Karpas-422 (cell line): ENCODE measurements around the gene TGM4. TPM values are rescaled to one million over a fixed set of nuclear protein-coding genes. Genes with fewer than 3 reads are reported as not detected.
A peak's percentile ranks its signal among the peaks of the same experiment; 100 is the strongest.

ENCODE experiments used
- DNase-seq: peaks from one replicate; pipeline ENCODE4 v3.0.0-alpha.2; 2015
- H2AFZ ChIP-seq: fragments of 200-600 bp; sonication (generic); 2 replicates; pipeline ENCODE4 v1.6.1; 2014; ENCODE audit warnings: antibody characterized with exemption, low read length, mixed read lengths
- H3K27ac ChIP-seq: fragments of 200-600 bp; sonication (generic); 2 replicates; pipeline ENCODE4 v1.5.1; 2014; ENCODE audit warnings: mild to moderate bottlenecking, low read length, moderate library complexity
- H3K27me3 ChIP-seq: fragments of 200-600 bp; sonication (generic); 2 replicates; pipeline ENCODE4 v1.6.1; 2014; ENCODE audit warnings: low read length, mixed read lengths
- H3K36me3 ChIP-seq: fragments of 200-600 bp; sonication (generic); 2 replicates; pipeline ENCODE4 v1.6.1; 2014; ENCODE audit warnings: low read length, mixed read lengths; ENCODE audit not compliant: insufficient read depth
- H3K4me1 ChIP-seq: fragments of 200-600 bp; sonication (generic); 2 replicates; pipeline ENCODE4 v1.6.1; 2014; ENCODE audit warnings: mild to moderate bottlenecking, low read length, mixed read lengths
- H3K4me2 ChIP-seq: fragments of 200-600 bp; sonication (generic); 2 replicates; pipeline ENCODE4 v1.6.1; 2014; ENCODE audit warnings: low read length, low read depth, mild to moderate bottlenecking; ENCODE audit not compliant: poor library complexity, severe bottlenecking
- H3K4me3 ChIP-seq: fragments of 200-600 bp; sonication (generic); 2 replicates; pipeline ENCODE4 v1.5.1; 2014; ENCODE audit warnings: mild to moderate bottlenecking, antibody characterized with exemption, low read length, mixed read lengths
- H3K79me2 ChIP-seq: fragments of 200-600 bp; sonication (generic); 2 replicates; pipeline ENCODE4 v1.6.1; 2014; ENCODE audit warnings: mild to moderate bottlenecking, low read length, mixed read lengths
- H3K9ac ChIP-seq: fragments of 200-600 bp; sonication (generic); 2 replicates; pipeline ENCODE4 v1.6.0; 2014; ENCODE audit warnings: low read length
- H3K9me2 ChIP-seq: fragments of 200-600 bp; sonication (generic), shearing (Covaris generic); replicated peaks from 2 replicates; pipeline ENCODE4 v1.6.0; 2014; ENCODE audit warnings: mild to moderate bottlenecking, low read length, moderate library complexity; ENCODE audit not compliant: insufficient read depth
- H3K9me3 ChIP-seq: fragments of 300-700, 200-600 bp; sonication (generic); 2 replicates; pipeline ENCODE4 v1.6.1; 2014; ENCODE audit warnings: low read length, mixed read lengths
- H4K20me1 ChIP-seq: fragments of 200-600 bp; sonication (generic); 2 replicates; pipeline ENCODE4 v1.6.1; 2014; ENCODE audit warnings: mild to moderate bottlenecking, antibody characterized with exemption, low read length, low read depth; ENCODE audit not compliant: insufficient read depth
- total RNA-seq: library from RNA; depleted of rRNA; stranded (reverse); fragments of >200 nt; shearing (Covaris generic); gene quantifications from 2 replicates; pipeline ENCODE4 v1.2.3, GENCODE V29; 2014; ENCODE audit warnings: low replicate concordance

The TGM4 gene
- total RNA-seq, 1 experiment from 2014 or later: not detected

GRCh38 chr3:44954304-44954703 is 79.9 kb downstream of the TGM4 start:
- Histone ChIP-seq H3K4me3 (peak overlapping the region; percentile 58), H3K9ac (peak overlapping the region; percentile 45), H3K9me2 (no peaks in the 10 kb centered on the region), H3K27me3 (no peaks in the 10 kb centered on the region), H4K20me1 (no peaks in the 10 kb centered on the region), H3K4me2 (peak overlapping the region; percentile 74), H3K79me2 (peaks cover 96% of the 10 kb centered on the region), H3K27ac (peak overlapping the region; percentile 94), H3K36me3 (peaks cover 9% of the 10 kb centered on the region; the same call in 1 of the 2 replicates), H3K9me3 (no peaks in the 10 kb centered on the region), H2AFZ (no peak overlapping the region), H3K4me1 (peaks cover 95% of the 10 kb centered on the region)
- DNase-seq: no peak

DNA sequence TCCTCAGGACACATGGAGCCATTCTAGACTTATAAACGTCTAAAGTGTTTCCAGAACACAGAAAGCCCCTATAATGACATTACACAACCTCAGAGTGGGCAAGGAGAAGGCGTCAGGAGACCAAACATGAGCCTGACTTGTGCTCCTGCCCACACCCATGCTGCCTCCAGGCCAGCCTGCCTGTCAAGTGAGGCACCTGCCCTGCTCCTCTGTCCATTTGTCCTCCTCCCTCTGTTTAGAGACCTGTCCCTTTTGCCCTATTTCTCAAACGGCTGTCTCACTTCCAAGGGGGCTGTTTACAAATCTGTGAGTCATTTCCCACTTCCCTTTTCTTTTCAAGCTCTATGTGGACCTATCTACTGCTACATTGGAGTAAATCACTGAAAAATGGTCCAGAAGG is 80.6 kb downstream of the TGM4 start:
- Histone ChIP-seq H3K36me3 (peaks cover 9% of the 10 kb centered on the region; the same call in 1 of the 2 replicates), H3K9ac (peak overlapping the region; percentile 45), H3K9me3 (no peaks in the 10 kb centered on the region), H3K4me1 (peaks cover 96% of the 10 kb centered on the region), H3K27ac (peak overlapping the region; percentile 94), H4K20me1 (no peaks in the 10 kb centered on the region), H3K9me2 (no peaks in the 10 kb centered on the region), H3K27me3 (no peaks in the 10 kb centered on the region), H3K79me2 (peaks cover 96% of the 10 kb centered on the region), H2AFZ (no peak overlapping the region), H3K4me3 (peak overlapping the region; percentile 58), H3K4me2 (peak overlapping the region; percentile 74)
- DNase-seq: peak; percentile 69

DNA sequence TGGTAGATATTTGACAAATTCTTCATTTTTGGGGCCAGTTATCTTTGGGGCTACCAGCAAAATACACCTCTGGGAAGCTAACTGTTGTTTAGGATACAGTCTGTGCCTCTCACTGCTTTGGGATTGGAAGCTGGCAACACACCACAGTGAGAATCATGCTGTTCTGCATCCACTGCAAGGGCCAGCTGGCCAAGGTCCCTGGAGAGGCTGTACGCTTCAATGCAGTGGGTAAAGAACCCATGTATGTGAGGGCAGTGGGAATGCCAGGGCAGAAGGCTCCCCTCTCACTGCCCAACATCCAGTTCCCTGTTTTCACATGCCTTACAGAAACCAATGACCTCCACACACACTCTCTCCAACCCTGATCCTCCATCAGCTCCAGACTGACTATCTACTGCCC is 81.5 kb downstream of the TGM4 start:
- Histone ChIP-seq H2AFZ (no peak overlapping the region), H3K27ac (peak overlapping the region; percentile 94), H3K36me3 (peaks cover 9% of the 10 kb centered on the region; the same call in 1 of the 2 replicates), H3K9me2 (no peaks in the 10 kb centered on the region), H4K20me1 (no peaks in the 10 kb centered on the region), H3K4me3 (peak overlapping the region; percentile 57), H3K4me2 (peak overlapping the region; percentile 74), H3K79me2 (peaks cover 96% of the 10 kb centered on the region), H3K9ac (peak overlapping the region; percentile 66), H3K4me1 (peaks cover 93% of the 10 kb centered on the region), H3K27me3 (no peaks in the 10 kb centered on the region), H3K9me3 (no peaks in the 10 kb centered on the region)
- DNase-seq: peak; percentile 52

GRCh38 chr3:44957986-44958385 is 83.6 kb downstream of the TGM4 start:
- H3K9ac ChIP-seq: no peak overlapping the region
- no peaks in the 10 kb centered on the region for H3K27me3 ChIP-seq
- peak overlapping the region; percentile 94 for H3K27ac ChIP-seq
- H3K4me1 ChIP-seq: peaks cover 83% of the 10 kb centered on the region
- no peaks in the 10 kb centered on the region; the same call in 1 of the 2 replicates for H4K20me1 ChIP-seq
- no peak overlapping the region for H2AFZ ChIP-seq
- no peak for DNase-seq
- no peaks in the 10 kb centered on the region for H3K9me2 ChIP-seq
- H3K4me2 ChIP-seq: peak overlapping the region; percentile 74
- no peaks in the 10 kb centered on the region for H3K9me3 ChIP-seq
- H3K79me2 ChIP-seq: peaks cover 94% of the 10 kb centered on the region
- H3K4me3 ChIP-seq: no peak overlapping the region
- H3K36me3 ChIP-seq: peaks cover 9% of the 10 kb centered on the region; the same call in 1 of the 2 replicates

- no peak overlapping the region for H3K9ac ChIP-seq
- no peaks in the 10 kb centered on the region for H3K9me2 ChIP-seq
- H2AFZ ChIP-seq: no peak overlapping the region
- no peak for DNase-seq
- H3K4me3 ChIP-seq: no peak overlapping the region
- H3K36me3 ChIP-seq: peaks cover 6% of the 10 kb centered on the region; the same call in 1 of the 2 replicates
- H3K79me2 ChIP-seq: peaks cover 94% of the 10 kb centered on the region
- H4K20me1 ChIP-seq: no peaks in the 10 kb centered on the region; the same call in 1 of the 2 replicates
- peaks cover 83% of the 10 kb centered on the region for H3K4me1 ChIP-seq
- peak overlapping the region; percentile 94; the same call in 1 of the 2 replicates for H3K27ac ChIP-seq
- H3K27me3 ChIP-seq: no peaks in the 10 kb centered on the region
- H3K9me3 ChIP-seq: no peaks in the 10 kb centered on the region
- no peak overlapping the region for H3K4me2 ChIP-seq
Observed at GRCh38 chr3:44958386-44958785, 84.0 kb downstream of the TGM4 start.

DNA sequence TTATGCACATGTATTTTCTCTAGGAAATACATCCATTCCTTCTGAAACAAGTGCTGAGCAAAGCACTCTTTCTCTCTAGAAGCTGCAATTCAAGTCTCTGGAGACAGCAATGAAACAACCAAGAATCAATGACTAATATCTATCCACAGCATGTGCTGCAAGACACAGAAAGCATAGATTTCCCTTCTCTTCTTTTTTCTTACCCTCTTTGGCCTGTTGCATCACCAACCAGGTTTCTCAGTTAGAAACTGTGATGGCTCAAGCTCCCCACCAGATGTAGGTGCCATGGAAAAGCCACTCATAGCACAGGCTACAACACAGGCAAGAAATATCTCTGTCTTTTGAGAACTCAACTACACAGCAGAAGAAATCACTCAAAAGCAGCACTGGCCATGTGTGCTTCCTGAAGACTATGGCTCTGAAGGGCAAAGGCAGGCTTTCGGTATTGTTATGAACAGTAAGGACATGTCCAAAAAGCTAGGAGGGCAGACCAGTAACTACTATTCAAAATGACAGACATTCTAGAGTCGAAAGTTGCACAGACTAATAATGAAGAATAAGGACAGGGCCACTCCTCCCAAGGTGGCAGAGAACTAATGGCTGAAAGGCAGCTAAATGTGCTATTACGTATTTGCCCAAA is 86.1 kb downstream of the TGM4 start:
- Histone ChIP-seq H3K36me3 (no peaks in the 10 kb centered on the region), H3K9me3 (no peaks in the 10 kb centered on the region), H4K20me1 (no peaks in the 10 kb centered on the region; the same call in 1 of the 2 replicates), H3K4me3 (no peak overlapping the region), H3K27me3 (no peaks in the 10 kb centered on the region), H3K27ac (0 out of 2 replicates have a peak overlapping the region, but pooled peaks have one; percentile 16), H3K4me1 (peaks cover 83% of the 10 kb centered on the region), H2AFZ (no peak overlapping the region), H3K9me2 (no peaks in the 10 kb centered on the region), H3K4me2 (no peak overlapping the region), H3K79me2 (peaks cover 95% of the 10 kb centered on the region), H3K9ac (no peak overlapping the region)
- DNase-seq: no peak

DNA sequence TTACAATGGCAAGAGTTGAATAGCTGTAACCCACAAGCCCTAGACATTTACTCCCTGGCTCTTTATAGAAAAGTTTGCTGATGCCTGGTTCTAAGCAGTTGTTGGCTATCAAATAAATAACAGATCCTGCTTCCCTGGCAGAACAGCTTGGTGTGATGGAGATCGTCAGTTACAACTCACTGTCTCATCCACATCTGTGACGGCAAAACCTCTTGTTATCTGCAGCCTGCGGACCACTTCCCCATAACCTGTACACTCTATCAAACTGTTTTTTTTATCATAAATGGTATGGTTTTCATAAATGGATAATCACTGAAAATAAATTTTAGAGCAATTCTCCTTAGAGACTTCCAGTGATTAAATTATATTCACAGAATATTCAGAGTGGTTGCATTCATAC is 87.5 kb downstream of the TGM4 start:
- no peaks in the 10 kb centered on the region for H3K9me3 ChIP-seq
- H3K27ac ChIP-seq: no peak overlapping the region; the same call in 1 of the 2 replicates
- no peak overlapping the region for H3K4me2 ChIP-seq
- no peak for DNase-seq
- no peaks in the 10 kb centered on the region for H3K27me3 ChIP-seq
- peaks cover 98% of the 10 kb centered on the region for H3K79me2 ChIP-seq
- no peaks in the 10 kb centered on the region for H3K9me2 ChIP-seq
- no peak overlapping the region for H3K4me3 ChIP-seq
- H3K4me1 ChIP-seq: peaks cover 83% of the 10 kb centered on the region
- H3K9ac ChIP-seq: no peak overlapping the region
- H4K20me1 ChIP-seq: no peaks in the 10 kb centered on the region; the same call in 1 of the 2 replicates
- no peaks in the 10 kb centered on the region for H3K36me3 ChIP-seq
- H2AFZ ChIP-seq: no peak overlapping the region

DNA sequence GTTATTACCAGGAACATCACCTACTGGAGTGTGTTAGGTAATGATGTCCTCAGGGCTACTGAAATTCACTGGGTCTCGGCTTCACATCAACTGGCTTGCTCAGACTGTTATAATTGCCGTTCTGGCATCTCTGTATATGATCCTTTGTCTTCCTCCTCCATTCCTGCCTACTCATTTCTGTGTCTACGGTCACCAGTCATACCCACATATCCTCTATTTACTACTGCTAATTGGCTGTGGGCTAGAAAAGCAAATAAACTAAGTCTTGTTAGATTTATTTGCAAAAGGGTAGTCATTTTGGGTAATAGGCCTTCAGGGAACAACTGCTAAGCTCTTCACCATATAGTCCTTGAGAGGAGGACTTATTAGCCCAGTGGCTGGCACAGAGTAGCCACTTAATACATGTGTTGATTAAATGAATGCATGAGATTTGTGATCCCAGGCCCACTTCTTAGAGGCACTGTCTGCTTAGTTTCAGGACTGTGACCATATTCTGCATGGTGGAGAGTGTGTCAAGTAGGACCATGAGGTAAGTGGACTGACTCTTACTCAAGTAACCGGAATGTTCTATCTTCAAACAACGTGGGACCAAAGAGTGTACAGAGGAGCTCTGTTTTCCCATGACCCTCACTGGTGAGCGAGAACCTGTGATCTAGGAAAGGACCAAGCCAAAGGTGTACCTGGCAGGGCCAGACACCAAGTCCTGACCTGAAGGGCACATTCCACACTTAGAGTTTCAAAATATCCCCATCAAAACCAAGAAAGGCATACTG is 88.4 kb downstream of the TGM4 start:
- Histone ChIP-seq H3K36me3 (no peaks in the 10 kb centered on the region), H2AFZ (no peak overlapping the region), H3K9ac (no peak overlapping the region), H4K20me1 (no peaks in the 10 kb centered on the region; the same call in 1 of the 2 replicates), H3K9me2 (no peaks in the 10 kb centered on the region), H3K4me1 (peaks cover 83% of the 10 kb centered on the region), H3K4me2 (no peak overlapping the region), H3K79me2 (peaks cover 98% of the 10 kb centered on the region), H3K27me3 (no peaks in the 10 kb centered on the region), H3K4me3 (no peak overlapping the region), H3K9me3 (no peaks in the 10 kb centered on the region), H3K27ac (no peak overlapping the region; the same call in 1 of the 2 replicates)
- no peak for DNase-seq
